ENCODE results near the gene OR5K2.

The OR5K2 gene

GRCh38 chr3:98497381-98497780 lies at the start of gene OR5K2:
Gene OR5K2, plus strand, starts transcription at chr3:98497681. Its CDS starts 0 bp downstream, at chr3:98497681.
- DNase-seq (ENCODE audit: low read depth, low spot score): no peak

GRCh38 chr3:98449606-98450193 lies 47.8 kb upstream of the OR5K2 start:
- DNase-seq (ENCODE audit: low read depth, low spot score): no peak

DNA sequence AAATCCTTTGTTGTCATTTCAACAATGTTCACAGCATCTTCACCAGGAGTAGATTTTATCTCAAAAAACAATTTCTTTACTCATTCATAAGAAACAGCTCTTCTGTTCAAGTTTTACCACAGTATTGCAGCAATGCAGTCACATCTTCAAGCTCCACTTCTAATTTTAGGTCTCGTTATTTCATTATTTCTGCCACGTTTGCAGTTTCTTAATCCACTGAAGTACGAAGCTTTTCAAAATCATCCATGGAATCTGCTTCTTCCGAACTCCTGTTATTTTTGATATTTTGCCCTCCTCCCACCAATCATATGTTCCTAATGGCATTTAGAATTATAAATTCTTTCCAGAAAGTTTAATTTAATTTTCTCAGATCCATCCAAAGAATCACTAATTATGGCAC lies 47.1 kb upstream of the OR5K2 start:
- no peak for DNase-seq (ENCODE audit: low read depth, low spot score)

GRCh38 chr3:98453827-98454226 lies 43.7 kb upstream of the OR5K2 start:
- DNase-seq (ENCODE audit: low read depth, low spot score): no peak

DNA sequence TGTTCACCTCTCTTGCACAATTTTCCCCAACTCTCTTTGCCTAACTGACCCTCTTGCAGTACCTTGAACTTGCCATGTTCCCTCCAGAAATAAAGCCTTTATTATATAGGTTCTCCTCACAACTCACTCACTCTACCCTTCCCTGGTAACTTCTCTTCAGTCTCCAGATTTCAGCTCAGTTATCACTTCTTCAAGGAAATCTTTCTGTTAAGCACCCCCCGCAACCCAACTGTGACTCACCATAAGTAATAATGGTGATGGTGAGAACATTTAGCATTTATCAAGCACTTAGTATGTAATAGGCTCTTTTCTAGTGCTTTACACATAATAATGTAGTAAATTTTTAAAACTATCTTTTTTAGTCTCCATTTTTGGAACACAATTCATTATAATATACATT lies 42.6 kb upstream of the OR5K2 start:
- no peak for DNase-seq (ENCODE audit: low read depth, low spot score)

DNA sequence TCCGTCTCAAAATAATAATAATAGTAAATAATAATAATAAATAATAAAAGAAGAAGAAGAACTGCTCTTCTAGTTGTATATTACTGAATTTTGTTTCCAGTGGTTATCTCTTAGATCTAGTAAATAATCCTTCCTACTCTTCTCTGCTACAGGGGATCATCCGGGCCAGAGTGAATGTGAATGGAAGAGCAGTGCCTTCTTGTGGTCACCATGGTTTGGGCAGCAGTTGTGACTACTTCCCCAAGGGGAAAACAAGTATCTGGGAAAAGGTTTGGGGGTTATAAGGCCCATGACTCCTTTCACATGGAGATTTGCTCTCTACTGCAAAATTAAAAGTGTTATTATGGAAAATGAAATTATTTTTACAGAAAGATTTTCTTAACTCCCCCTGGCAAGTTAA lies 39.9 kb upstream of the OR5K2 start:
- DNase-seq (ENCODE audit: low read depth, low spot score): no peak

GRCh38 chr3:98460220-98460619 lies 37.3 kb upstream of the OR5K2 start:
- DNase-seq (ENCODE audit: low read depth, low spot score): no peak

GRCh38 chr3:98462901-98463300 lies 34.6 kb upstream of the OR5K2 start, which contains the start of gene OR5K1:
Gene OR5K1, plus strand, starts transcription at chr3:98463201. Its CDS starts 6,376 bp downstream, at chr3:98469577.
- no peak for DNase-seq (ENCODE audit: low read depth, low spot score)

GRCh38 chr3:98482717-98483482 lies 14.6 kb upstream of the OR5K2 start:
- no peak for DNase-seq (ENCODE audit: low read depth, low spot score)

DNA sequence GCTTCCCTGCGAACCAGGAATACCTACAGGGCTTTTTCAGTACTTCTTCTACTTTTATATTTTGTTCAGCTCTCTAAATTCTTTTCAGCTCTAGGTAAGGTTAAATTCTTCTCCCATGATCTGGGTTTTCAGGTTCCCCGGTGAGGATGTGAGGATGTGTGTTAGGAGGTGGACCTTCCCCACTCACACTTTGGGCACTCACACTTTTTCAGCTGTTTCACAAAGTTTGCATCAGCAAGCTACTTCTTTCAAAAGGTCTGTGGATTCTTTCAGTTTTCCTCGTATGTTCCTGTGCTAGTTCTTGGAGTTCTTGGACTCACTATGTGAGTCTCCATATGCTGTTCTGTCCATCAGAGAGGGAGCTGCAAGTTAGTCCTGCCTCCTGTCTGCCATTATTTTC lies 13.9 kb upstream of the OR5K2 start:
- DNase-seq (ENCODE audit: low read depth, low spot score): no peak

- DNase-seq (ENCODE audit: low read depth, low spot score): no peak
These were observed 2.5 kb downstream of the OR5K2 start for GRCh38 chr3:98500019-98500418.

GRCh38 chr3:98501270-98501669 lies 3.8 kb downstream of the OR5K2 start:
- no peak for DNase-seq (ENCODE audit: low read depth, low spot score)

DNA sequence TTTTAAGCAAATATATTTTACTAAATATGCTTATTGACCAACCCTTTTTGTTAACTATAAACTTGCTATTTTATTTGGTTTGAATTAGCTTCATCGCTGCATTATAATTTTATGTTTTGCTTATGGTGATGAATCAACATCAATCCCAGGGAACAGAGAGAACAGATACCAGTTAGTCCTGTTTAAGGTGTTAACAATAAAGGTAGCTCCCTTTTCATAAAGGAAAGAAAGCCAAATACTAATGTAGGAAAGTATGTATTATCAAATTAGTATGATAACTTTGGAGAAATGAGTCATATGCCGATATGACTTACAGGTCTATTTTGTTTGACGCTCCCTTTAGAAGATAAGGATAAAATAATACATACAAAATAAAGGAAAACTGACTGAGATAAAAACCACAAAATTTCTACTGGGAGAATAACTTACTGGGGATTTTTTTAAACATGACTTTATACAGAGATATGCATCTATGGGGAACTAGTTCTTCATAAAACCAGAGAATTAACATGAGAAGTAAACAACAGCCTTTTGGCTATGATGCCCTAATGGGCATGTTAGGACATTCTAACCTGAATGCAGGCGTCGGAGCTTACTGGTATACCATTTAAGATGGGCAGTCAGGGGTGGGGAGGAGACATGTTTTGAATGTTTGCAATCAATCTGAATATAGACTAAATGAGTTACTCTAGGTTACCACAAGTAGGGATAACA lies 4.5 kb downstream of the OR5K2 start:
- DNase-seq (ENCODE audit: low read depth, low spot score): no peak

DNA sequence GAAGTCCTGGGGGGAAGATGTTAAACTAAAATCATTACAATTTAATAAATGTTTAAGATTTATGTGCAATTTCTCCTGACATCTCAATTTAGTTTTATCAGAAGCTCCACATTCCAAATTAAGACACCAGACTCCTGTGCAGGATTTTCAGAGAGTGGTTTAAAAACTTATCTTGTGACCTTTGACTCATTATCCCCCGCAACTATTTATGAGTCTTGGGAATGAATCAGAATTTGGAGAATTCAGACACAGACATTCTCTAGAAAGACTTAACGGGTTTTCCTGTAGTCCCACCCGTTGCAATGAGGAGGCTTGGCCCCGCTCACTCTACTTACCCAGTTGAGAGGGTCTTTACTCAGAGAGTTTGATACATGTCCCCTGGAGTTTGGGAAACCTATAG lies 7.1 kb downstream of the OR5K2 start:
- no peak for DNase-seq (ENCODE audit: low read depth, low spot score)

DNA sequence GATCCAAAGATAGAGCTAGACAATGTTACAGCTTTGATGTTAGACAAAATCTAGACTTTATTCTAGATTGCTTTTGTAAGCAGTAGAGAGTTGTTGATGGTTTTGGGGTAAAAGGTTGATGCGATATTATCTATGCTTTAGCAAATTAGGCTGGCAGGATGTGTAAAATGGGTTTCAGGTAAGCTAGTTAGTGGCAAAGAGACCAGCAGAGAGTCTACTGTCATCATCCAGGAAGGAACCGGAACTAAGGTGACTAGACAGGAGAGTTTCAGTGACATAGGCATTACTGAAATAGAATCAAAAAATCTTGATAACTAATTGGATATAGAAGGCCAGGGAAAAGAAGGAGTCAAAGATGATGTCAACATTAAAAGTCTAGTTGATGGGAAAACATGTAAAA lies 11.1 kb downstream of the OR5K2 start:
- no peak for DNase-seq (ENCODE audit: low read depth, low spot score)

DNA sequence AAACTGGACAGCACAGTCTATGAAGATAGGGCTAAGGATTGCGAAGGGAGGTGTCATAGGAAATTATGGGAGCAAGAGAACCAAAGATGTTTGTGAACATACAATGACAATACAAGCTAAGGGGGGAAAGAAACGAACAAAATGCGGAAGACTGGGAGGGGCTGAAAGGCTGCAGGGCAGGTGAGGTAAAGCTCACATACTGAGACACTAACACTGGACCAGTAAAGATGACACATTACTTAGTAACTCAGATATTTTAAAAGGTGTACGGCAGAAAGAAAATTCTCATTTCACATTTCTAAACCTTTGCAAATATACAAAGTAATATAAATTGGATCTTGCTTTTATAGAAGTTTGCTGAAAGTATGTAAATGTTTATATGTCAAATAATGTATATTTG lies 15.1 kb downstream of the OR5K2 start:
- DNase-seq (ENCODE audit: low read depth, low spot score): no peak

- no peak for DNase-seq (ENCODE audit: low read depth, low spot score)
These were observed 15.6 kb downstream of the OR5K2 start for GRCh38 chr3:98513091-98513511.

DNA sequence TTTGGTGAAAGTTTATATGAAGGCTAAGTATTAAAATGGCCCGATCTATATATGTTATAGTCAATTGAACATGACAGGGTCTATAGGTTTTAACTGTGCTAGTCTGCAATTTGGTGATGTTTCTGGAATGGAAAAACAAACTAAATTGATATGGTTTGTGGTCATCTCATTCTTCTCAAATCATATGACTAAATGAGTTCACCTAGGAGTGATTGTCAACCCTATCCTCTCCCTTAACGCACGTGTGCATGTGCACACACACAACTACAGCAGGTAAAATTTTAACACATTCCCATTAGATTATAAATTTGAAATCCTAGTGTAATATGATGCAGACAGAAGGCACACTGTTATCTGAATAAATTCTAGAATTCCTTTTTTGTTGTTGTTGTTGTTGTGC lies 16.3 kb downstream of the OR5K2 start:
- no peak for DNase-seq (ENCODE audit: low read depth, low spot score)

- no peak for DNase-seq (ENCODE audit: low read depth, low spot score)
These were observed 17.5 kb downstream of the OR5K2 start for GRCh38 chr3:98514948-98515347.

- no peak for DNase-seq (ENCODE audit: low read depth, low spot score)
These were observed 21.3 kb downstream of the OR5K2 start for GRCh38 chr3:98518816-98519215.

DNA sequence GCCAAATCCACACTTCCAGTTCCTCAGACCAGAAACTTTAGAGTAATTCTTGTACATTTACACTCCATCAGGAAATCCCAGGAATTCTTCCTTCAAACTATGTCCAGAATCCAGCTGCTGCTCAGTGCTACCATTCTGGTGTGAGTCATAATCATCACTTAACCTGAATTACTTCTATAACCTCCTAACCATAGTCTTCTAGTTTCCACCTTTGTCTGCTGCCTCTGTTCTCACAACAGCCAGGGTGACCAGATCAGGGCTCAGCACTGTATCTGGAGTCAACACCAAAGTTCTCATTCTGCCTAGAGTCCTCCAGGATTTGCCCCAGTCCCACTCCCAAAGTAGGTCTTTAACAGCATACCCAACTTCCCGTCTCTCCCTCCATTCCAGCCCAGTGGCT lies 21.9 kb downstream of the OR5K2 start:
- DNase-seq (ENCODE audit: low read depth, low spot score): no peak

- DNase-seq (ENCODE audit: low read depth, low spot score): peak; percentile 17
These were observed 24.5 kb downstream of the OR5K2 start for GRCh38 chr3:98521897-98522543.

Measured in smooth muscle cell of the brain vasculature (primary cell).